ENCODE results near the gene BRIP1. TPM values are rescaled to one million over a fixed set of nuclear protein-coding genes. Genes with fewer than 3 reads are reported as not detected.

BRIP1 gene
- total RNA-seq, 1 experiment from 2014 or later: 13.8 TPM

GRCh38 chr17:61650749-61651148 is 212.6 kb downstream of the BRIP1 start (continued):
- TF ChIP-seq SMAD3 (CRISPR knock-in tag; IDR thresholded peaks at IDR 0.05; ENCODE audit: borderline replicate concordance): no peak
- TF ChIP-seq SOX15 (CRISPR knock-in tag; IDR thresholded peaks at IDR 0.05): no peak
- no peak for TF ChIP-seq ETV6 (CRISPR knock-in tag; IDR thresholded peaks at IDR 0.05)

GRCh38 chr17:61648587-61648986 is 214.7 kb downstream of the BRIP1 start:
- H3K4me1 Mint-ChIP-seq: peaks cover 9% of the 10 kb centered on the region
- ATAC-seq: no peak
- H3K27ac Mint-ChIP-seq: no peak overlapping the region
- ChIA-PET CTCF (interaction anchor here (0.6 kb wide), 1 partner anchor 12 kb away, joined by 3 read pairs; no protein-coding TSS in a partner anchor), POLR2A (interaction anchor here (0.5 kb wide), 1 partner anchor 769 kb away, joined by 4 read pairs; no protein-coding TSS in a partner anchor)
- no peak overlapping the region for H3K4me3 Mint-ChIP-seq
- peaks cover 10% of the 10 kb centered on the region for H3K36me3 Mint-ChIP-seq
- peaks cover 26% of the 10 kb centered on the region for H3K9me3 Mint-ChIP-seq
- DNase-seq (ENCODE audit: low spot score): no peak
- peaks cover 3% of the 10 kb centered on the region; the same call in 1 of the 2 replicates for H3K27me3 Mint-ChIP-seq (ENCODE audit: low read depth)
- TF ChIP-seq GTF2I (CRISPR knock-in tag; conservative IDR thresholded peaks at IDR 0.05) (no peak), FOXJ3 (CRISPR knock-in tag; IDR thresholded peaks at IDR 0.05; ENCODE audit: borderline replicate concordance) (no peak), SP1 (CRISPR knock-in tag; conservative IDR thresholded peaks at IDR 0.05) (no peak), AFF4 (CRISPR knock-in tag; IDR thresholded peaks at IDR 0.05; ENCODE audit: borderline replicate concordance) (no peak), MXD4 (CRISPR knock-in tag; IDR thresholded peaks at IDR 0.05; ENCODE audit: borderline replicate concordance) (no peak), NR2C2 (CRISPR knock-in tag; IDR thresholded peaks at IDR 0.05) (no peak), E2F1 (CRISPR knock-in tag; IDR thresholded peaks at IDR 0.05) (no peak), IRF1 (CRISPR knock-in tag; IDR thresholded peaks at IDR 0.05) (no peak), ZSCAN18 (CRISPR knock-in tag; IDR thresholded peaks at IDR 0.05) (no peak), ZBTB21 (CRISPR knock-in tag; IDR thresholded peaks at IDR 0.05; ENCODE audit: borderline replicate concordance) (no peak), PRDM15 (CRISPR knock-in tag; IDR thresholded peaks at IDR 0.05) (no peak), TCF7 (CRISPR knock-in tag; IDR thresholded peaks at IDR 0.05; ENCODE audit: low read depth) (no peak), TP53 (CRISPR knock-in tag; IDR thresholded peaks at IDR 0.05) (no peak), CREM (CRISPR knock-in tag; IDR thresholded peaks at IDR 0.05) (no peak)
